Breast epithelium (tissue), 3 donors: ENCODE results near the gene NOTUM.

Source experiments
- CTCF ChIP-seq, 3 donors: fragments of 450-650 bp; IDR thresholded peaks; one replicate each; pipeline ENCODE4 v1.5.1; 2016 to 2017; ENCODE audit warnings: antibody characterized with exemption in 3 of 3, mild to moderate bottlenecking in 3 of 3, moderate library complexity in 3 of 3
- POLR2AphosphoS5 ChIP-seq, 3 donors: sonication (generic); formaldehyde crosslinking; IDR thresholded peaks; one replicate each; pipeline ENCODE4 v1.6.1; 2017; ENCODE audit warnings: antibody characterized with exemption in 3 of 3

- TF ChIP-seq POLR2AphosphoS5 (IDR thresholded peaks at IDR 0.05) (no peak), CTCF (IDR thresholded peaks at IDR 0.05) (no peak)
Observed at GRCh38 chr17:81922566-81923301, 38.3 kb downstream of the NOTUM start.
